DOHH2 (cell line): Measurements from ENCODE around the gene PAX7.

Experiments
- H3F3A ChIP-seq: fragments of 200-600 bp; sonication (generic), shearing (Covaris generic); 2 replicates; pipeline ENCODE4 v1.6.0; 2016; ENCODE audit warnings: antibody characterized with exemption, mild to moderate bottlenecking; ENCODE audit not compliant: control insufficient read depth, insufficient read depth
- H3K27ac ChIP-seq: fragments of 200-600 bp; sonication (generic); 2 replicates; pipeline ENCODE4 v1.5.1; 2014; ENCODE audit warnings: low read depth, mild to moderate bottlenecking, low read length, moderate library complexity
- H3K27me3 ChIP-seq: fragments of 200-600 bp; sonication (generic); 2 replicates; pipeline ENCODE4 v1.6.1; 2014; ENCODE audit warnings: mild to moderate bottlenecking, low read length, mixed read lengths; ENCODE audit not compliant: control insufficient read depth
- H3K36me3 ChIP-seq: fragments of 200-600 bp; sonication (generic); 2 replicates; pipeline ENCODE4 v1.6.1; 2014; ENCODE audit warnings: mild to moderate bottlenecking, low read length, moderate library complexity, mixed read lengths; ENCODE audit not compliant: control insufficient read depth
- H3K4me1 ChIP-seq: fragments of 200-600 bp; sonication (generic); 2 replicates; pipeline ENCODE4 v1.6.1; 2014; ENCODE audit warnings: mild to moderate bottlenecking, low read length, mixed read lengths; ENCODE audit not compliant: control insufficient read depth
- H3K4me2 ChIP-seq: fragments of 200-600 bp; sonication (generic); 2 replicates; pipeline ENCODE4 v1.6.0; 2014; ENCODE audit warnings: mild to moderate bottlenecking, low read length, moderate library complexity
- H3K4me3 ChIP-seq: fragments of 200-600 bp; sonication (generic); 2 replicates; pipeline ENCODE4 v1.5.1; 2014; ENCODE audit warnings: mild to moderate bottlenecking, low read length, mixed read lengths
- H3K79me2 ChIP-seq: fragments of 200-600 bp; sonication (generic); 2 replicates; pipeline ENCODE4 v1.6.1; 2014; ENCODE audit warnings: mild to moderate bottlenecking, low read length, mixed read lengths; ENCODE audit not compliant: control insufficient read depth
- H3K9me2 ChIP-seq: fragments of 200-600 bp; sonication (generic); replicated peaks from 2 replicates; pipeline ENCODE4 v1.6.1; 2014; ENCODE audit warnings: mild to moderate bottlenecking, low read length, mixed read lengths; ENCODE audit not compliant: control insufficient read depth
- H3K9me3 ChIP-seq: fragments of 200-600 bp; sonication (generic); 2 replicates; pipeline ENCODE4 v1.6.1; 2014; ENCODE audit warnings: antibody characterized with exemption, low read length, mixed read lengths; ENCODE audit not compliant: control insufficient read depth, insufficient read depth
- H4K20me1 ChIP-seq: fragments of 200-600 bp; sonication (generic); 2 replicates; pipeline ENCODE4 v1.6.0; 2014; ENCODE audit warnings: low read depth, mild to moderate bottlenecking, antibody characterized with exemption, low read length, moderate library complexity; ENCODE audit not compliant: control insufficient read depth, insufficient read depth
- EZH2phosphoT487 ChIP-seq: fragments of 200-600 bp; sonication (generic); IDR thresholded peaks from 2 replicates; pipeline ENCODE4 v1.6.1; 2017; ENCODE audit warnings: borderline replicate concordance, mild to moderate bottlenecking, antibody characterized with exemption, low read length, moderate library complexity, mixed read lengths
- TF ChIP-seq, protein P1 (sequence below): fragments of 200-600 bp; sonication (generic); IDR thresholded peaks from one replicate; pipeline ENCODE4 v1.5.1; 2014; ENCODE audit warnings: antibody characterized with exemption, mild to moderate bottlenecking, low read depth, low read length; ENCODE audit not compliant: poor library complexity, severe bottlenecking

PAX7 gene

GRCh38 chr1:18634276-18634675, 3.6 kb downstream of the PAX7 start:
- TF ChIP-seq, protein P1, sequence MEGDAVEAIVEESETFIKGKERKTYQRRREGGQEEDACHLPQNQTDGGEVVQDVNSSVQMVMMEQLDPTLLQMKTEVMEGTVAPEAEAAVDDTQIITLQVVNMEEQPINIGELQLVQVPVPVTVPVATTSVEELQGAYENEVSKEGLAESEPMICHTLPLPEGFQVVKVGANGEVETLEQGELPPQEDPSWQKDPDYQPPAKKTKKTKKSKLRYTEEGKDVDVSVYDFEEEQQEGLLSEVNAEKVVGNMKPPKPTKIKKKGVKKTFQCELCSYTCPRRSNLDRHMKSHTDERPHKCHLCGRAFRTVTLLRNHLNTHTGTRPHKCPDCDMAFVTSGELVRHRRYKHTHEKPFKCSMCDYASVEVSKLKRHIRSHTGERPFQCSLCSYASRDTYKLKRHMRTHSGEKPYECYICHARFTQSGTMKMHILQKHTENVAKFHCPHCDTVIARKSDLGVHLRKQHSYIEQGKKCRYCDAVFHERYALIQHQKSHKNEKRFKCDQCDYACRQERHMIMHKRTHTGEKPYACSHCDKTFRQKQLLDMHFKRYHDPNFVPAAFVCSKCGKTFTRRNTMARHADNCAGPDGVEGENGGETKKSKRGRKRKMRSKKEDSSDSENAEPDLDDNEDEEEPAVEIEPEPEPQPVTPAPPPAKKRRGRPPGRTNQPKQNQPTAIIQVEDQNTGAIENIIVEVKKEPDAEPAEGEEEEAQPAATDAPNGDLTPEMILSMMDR = no peak
- TF ChIP-seq EZH2phosphoT487 = no peak
- Histone ChIP-seq H3K9me2 (no peaks in the 10 kb centered on the region), H3K9me3 (no peaks in the 10 kb centered on the region), H3K36me3 (no peaks in the 10 kb centered on the region), H3F3A (no peaks in the 10 kb centered on the region), H3K4me1 (no peaks in the 10 kb centered on the region), H3K27ac (no peak overlapping the region), H3K4me3 (no peak overlapping the region), H3K79me2 (no peaks in the 10 kb centered on the region), H4K20me1 (no peaks in the 10 kb centered on the region), H3K4me2 (no peak overlapping the region), H3K27me3 (peaks cover 24% of the 10 kb centered on the region)

- Histone ChIP-seq H3F3A (no peaks in the 10 kb centered on the region), H3K4me1 (no peaks in the 10 kb centered on the region), H3K36me3 (no peaks in the 10 kb centered on the region), H3K79me2 (no peaks in the 10 kb centered on the region), H3K27ac (no peak overlapping the region), H3K9me2 (no peaks in the 10 kb centered on the region), H3K27me3 (peaks cover 32% of the 10 kb centered on the region), H3K9me3 (no peaks in the 10 kb centered on the region), H3K4me3 (no peak overlapping the region), H3K4me2 (no peak overlapping the region), H4K20me1 (no peaks in the 10 kb centered on the region)
- no peak for TF ChIP-seq EZH2phosphoT487
- TF ChIP-seq, protein P1 = no peak
These were observed 4.5 kb downstream of the PAX7 start for GRCh38 chr1:18635070-18635577.

- no peaks in the 10 kb centered on the region for H3K9me3 ChIP-seq
- no peaks in the 10 kb centered on the region for H3K9me2 ChIP-seq
- H3K4me3 ChIP-seq = no peak overlapping the region
- no peaks in the 10 kb centered on the region for H3F3A ChIP-seq
- H3K79me2 ChIP-seq = no peaks in the 10 kb centered on the region
- no peaks in the 10 kb centered on the region for H3K4me1 ChIP-seq
- no peaks in the 10 kb centered on the region for H4K20me1 ChIP-seq
- no peak overlapping the region for H3K4me2 ChIP-seq
- H3K36me3 ChIP-seq = no peaks in the 10 kb centered on the region
- peaks cover 39% of the 10 kb centered on the region for H3K27me3 ChIP-seq
- no peak overlapping the region for H3K27ac ChIP-seq
- TF ChIP-seq EZH2phosphoT487 = no peak
- TF ChIP-seq, protein P1 = no peak
These were observed 5.4 kb downstream of the PAX7 start for GRCh38 chr1:18635891-18636595.
